C4-2B (cell line): Measurements from ENCODE around the gene MOBP.

ENCODE experiments used
- ZFX ChIP-seq: fragments of 450-650 bp; IDR thresholded peaks from 2 replicates; pipeline ENCODE4 v1.6.1; 2017
- TF ChIP-seq, protein P1 (sequence below): fragments of 450-650 bp; conservative IDR thresholded peaks from 2 replicates; pipeline ENCODE4 v1.5.1; 2017; ENCODE audit warnings: mild to moderate bottlenecking

GRCh38 chr3:39491733-39492350, 24.4 kb downstream of the MOBP start:
- TF ChIP-seq, protein P1, sequence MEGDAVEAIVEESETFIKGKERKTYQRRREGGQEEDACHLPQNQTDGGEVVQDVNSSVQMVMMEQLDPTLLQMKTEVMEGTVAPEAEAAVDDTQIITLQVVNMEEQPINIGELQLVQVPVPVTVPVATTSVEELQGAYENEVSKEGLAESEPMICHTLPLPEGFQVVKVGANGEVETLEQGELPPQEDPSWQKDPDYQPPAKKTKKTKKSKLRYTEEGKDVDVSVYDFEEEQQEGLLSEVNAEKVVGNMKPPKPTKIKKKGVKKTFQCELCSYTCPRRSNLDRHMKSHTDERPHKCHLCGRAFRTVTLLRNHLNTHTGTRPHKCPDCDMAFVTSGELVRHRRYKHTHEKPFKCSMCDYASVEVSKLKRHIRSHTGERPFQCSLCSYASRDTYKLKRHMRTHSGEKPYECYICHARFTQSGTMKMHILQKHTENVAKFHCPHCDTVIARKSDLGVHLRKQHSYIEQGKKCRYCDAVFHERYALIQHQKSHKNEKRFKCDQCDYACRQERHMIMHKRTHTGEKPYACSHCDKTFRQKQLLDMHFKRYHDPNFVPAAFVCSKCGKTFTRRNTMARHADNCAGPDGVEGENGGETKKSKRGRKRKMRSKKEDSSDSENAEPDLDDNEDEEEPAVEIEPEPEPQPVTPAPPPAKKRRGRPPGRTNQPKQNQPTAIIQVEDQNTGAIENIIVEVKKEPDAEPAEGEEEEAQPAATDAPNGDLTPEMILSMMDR: no peak
- no peak for TF ChIP-seq ZFX
